SK-N-MC (cell line): ENCODE measurements around the gene SLC31A1.
A peak's percentile ranks its signal among the peaks of the same experiment; 100 is the strongest.

Source experiments
- EZH2 ChIP-seq: fragments of 200-600 bp; sonication (generic); IDR thresholded peaks from one replicate; pipeline ENCODE4 v1.6.1; 2017; ENCODE audit warnings: antibody characterized with exemption
- FOXP2 ChIP-seq: optimal IDR thresholded peaks from 2 replicates; pipeline ENCODE3; 2011; ENCODE audit warnings: mild to moderate bottlenecking, moderate library complexity; ENCODE audit not compliant: insufficient read depth; ENCODE audit errors: extremely low read length, control extremely low read depth
- POLR2AphosphoS5 ChIP-seq: IDR thresholded peaks from 2 replicates; pipeline ENCODE4 v1.6.1; 2012; ENCODE audit warnings: mild to moderate bottlenecking, low read depth, low read length, borderline replicate concordance

DNA sequence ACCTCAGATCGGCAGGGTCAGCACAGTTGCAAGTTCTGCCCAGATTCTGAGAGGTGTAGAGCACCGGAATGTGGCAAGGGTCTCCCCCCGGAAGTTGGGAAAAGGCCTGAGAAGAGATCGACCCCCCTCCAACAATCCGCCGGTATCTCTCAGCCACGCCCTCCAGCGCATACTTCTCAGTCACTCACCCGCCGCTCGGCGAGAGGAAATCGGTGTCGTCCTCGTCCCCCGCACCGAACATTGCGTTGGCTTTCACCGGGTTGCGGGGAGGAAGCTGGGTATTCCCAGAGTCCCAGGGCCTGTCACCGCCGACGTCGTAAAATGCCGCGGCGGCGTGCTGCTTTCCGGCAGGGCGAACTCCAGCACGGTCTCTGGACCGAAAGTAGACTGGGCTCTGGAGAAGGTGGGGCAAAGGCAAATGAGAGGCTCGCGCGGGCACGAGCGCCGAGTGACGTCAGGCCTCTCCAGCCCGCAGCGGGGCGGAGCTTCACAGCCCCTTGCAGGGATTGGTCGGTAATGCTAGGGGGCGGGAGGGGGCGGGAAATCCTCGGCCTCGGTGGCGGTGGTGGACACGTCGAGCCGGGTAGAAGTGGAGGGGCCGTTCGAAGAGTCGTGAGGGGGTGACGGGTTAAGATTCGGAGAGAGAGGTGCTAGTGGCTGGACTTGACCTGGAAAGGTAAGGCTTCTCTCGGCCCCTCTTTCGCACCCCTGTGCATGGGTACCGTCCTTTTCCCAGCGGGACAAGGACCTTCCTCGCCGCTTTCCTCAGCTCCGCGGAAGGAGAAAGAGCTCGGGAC, at the start of gene SLC31A1, which contains the start of gene FKBP15:
- peak; percentile 81; the same call in 1 of the 2 replicates for TF ChIP-seq POLR2AphosphoS5
- no peak for TF ChIP-seq EZH2
- TF ChIP-seq FOXP2: peak; percentile 32
